Measurements from ENCODE around the gene TMEM161A. TPM values are rescaled to one million over a fixed set of nuclear protein-coding genes. Genes with fewer than 3 reads are reported as not detected.

Gene TMEM161A
- total and polyA plus RNA-seq, 9 of the 15 experiments (the other 6 are each of a cell fraction or from before 2014, with no cell fraction given): 0.63 to 92.3 (median 38.9) TPM

DNA sequence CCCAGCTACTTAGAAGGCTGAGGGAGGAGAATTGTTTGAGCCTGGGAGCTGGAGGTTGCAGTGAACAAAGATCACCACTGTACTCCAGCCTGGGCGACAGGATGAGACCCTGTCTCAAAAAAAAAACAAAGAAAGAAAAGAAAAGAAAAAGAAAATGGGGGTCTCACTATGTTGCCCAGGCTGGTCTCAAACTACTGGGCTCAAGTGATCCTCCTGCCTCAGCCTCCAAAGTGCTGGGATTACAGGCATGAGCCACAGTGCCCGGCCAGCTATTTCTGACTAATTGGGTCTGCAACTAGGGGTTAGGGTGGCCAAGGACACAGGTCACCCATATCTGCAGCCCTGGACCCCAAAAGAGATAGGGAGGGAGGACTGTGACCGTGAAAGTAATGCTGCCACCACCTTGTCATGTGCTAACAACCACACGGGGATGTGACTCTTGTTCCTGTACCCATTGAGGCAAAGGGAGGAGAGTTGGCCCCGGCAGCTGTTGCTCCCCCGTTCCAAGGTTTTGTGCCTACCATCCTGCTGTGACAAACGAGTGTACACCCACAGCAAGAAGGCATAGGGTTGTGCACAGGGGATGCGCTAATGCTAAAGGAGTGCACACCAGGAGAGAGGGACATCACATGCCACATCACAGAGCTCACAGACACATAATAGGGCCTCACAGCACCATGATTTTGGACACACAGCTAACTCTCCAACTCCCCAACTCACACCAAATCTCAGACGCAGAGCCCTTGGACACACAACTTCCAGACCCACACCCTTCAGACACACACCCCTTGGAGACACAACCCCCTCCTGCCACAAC, 31.2 kb upstream of the TMEM161A start (continued):
- TF ChIP-seq AFF4 (CRISPR knock-in tag; IDR thresholded peaks at IDR 0.05) (no peak), ZMIZ1 (IDR thresholded peaks at IDR 0.05; ENCODE audit: low read depth in 2 of 2, low read length in 2 of 2) (no peak), ILF3 (IDR thresholded peaks at IDR 0.05; ENCODE audit: borderline replicate concordance) (no peak), ETS2 (tag; IDR thresholded peaks at IDR 0.05; ENCODE audit: borderline replicate concordance, poor library complexity, severe bottlenecking) (no peak), CHD2 (IDR thresholded peaks at IDR 0.05; ENCODE audit: low read depth, low read length) (no peak), EHMT2 (IDR thresholded peaks at IDR 0.05) (0 out of 2 replicates have a peak, but pooled peaks have one; percentile 17), PURB (CRISPR knock-in tag; IDR thresholded peaks at IDR 0.05; ENCODE audit: low read depth) (no peak), LARP7 (IDR thresholded peaks at IDR 0.05) (0 out of 2 replicates have a peak, but pooled peaks have one; percentile 42), GABPA (tag; conservative IDR thresholded peaks at IDR 0.05; ENCODE audit: low read depth) (no peak)
- TF ChIP-seq, protein P1, sequence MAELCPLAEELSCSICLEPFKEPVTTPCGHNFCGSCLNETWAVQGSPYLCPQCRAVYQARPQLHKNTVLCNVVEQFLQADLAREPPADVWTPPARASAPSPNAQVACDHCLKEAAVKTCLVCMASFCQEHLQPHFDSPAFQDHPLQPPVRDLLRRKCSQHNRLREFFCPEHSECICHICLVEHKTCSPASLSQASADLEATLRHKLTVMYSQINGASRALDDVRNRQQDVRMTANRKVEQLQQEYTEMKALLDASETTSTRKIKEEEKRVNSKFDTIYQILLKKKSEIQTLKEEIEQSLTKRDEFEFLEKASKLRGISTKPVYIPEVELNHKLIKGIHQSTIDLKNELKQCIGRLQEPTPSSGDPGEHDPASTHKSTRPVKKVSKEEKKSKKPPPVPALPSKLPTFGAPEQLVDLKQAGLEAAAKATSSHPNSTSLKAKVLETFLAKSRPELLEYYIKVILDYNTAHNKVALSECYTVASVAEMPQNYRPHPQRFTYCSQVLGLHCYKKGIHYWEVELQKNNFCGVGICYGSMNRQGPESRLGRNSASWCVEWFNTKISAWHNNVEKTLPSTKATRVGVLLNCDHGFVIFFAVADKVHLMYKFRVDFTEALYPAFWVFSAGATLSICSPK (IDR thresholded peaks at IDR 0.05; ENCODE audit: borderline replicate concordance): 0 out of 2 replicates have a peak, but pooled peaks have one; percentile 66
- TF ChIP-seq, protein P2, sequence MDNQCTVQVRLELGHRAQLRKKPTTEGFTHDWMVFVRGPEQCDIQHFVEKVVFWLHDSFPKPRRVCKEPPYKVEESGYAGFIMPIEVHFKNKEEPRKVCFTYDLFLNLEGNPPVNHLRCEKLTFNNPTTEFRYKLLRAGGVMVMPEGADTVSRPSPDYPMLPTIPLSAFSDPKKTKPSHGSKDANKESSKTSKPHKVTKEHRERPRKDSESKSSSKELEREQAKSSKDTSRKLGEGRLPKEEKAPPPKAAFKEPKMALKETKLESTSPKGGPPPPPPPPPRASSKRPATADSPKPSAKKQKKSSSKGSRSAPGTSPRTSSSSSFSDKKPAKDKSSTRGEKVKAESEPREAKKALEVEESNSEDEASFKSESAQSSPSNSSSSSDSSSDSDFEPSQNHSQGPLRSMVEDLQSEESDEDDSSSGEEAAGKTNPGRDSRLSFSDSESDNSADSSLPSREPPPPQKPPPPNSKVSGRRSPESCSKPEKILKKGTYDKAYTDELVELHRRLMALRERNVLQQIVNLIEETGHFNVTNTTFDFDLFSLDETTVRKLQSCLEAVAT (IDR thresholded peaks at IDR 0.05): 0 out of 4 replicates have a peak, but pooled peaks of 1 of the 2 experiments have one; percentile 29
- TF ChIP-seq, protein P3, sequence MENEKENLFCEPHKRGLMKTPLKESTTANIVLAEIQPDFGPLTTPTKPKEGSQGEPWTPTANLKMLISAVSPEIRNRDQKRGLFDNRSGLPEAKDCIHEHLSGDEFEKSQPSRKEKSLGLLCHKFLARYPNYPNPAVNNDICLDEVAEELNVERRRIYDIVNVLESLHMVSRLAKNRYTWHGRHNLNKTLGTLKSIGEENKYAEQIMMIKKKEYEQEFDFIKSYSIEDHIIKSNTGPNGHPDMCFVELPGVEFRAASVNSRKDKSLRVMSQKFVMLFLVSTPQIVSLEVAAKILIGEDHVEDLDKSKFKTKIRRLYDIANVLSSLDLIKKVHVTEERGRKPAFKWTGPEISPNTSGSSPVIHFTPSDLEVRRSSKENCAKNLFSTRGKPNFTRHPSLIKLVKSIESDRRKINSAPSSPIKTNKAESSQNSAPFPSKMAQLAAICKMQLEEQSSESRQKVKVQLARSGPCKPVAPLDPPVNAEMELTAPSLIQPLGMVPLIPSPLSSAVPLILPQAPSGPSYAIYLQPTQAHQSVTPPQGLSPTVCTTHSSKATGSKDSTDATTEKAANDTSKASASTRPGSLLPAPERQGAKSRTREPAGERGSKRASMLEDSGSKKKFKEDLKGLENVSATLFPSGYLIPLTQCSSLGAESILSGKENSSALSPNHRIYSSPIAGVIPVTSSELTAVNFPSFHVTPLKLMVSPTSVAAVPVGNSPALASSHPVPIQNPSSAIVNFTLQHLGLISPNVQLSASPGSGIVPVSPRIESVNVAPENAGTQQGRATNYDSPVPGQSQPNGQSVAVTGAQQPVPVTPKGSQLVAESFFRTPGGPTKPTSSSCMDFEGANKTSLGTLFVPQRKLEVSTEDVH (IDR thresholded peaks at IDR 0.05; ENCODE audit: low read depth, partially characterized antibody): no peak
